Measurements from ENCODE around the gene TM2D1. TPM values are rescaled to one million over a fixed set of nuclear protein-coding genes. Genes with fewer than 3 reads are reported as not detected.

Gene TM2D1
- total and polyA plus RNA-seq, 9 of the 15 experiments (the other 6 are each of a cell fraction or from before 2014, with no cell fraction given): 24.5 to 65.2 (median 47.7) TPM

- TF ChIP-seq, protein P1, sequence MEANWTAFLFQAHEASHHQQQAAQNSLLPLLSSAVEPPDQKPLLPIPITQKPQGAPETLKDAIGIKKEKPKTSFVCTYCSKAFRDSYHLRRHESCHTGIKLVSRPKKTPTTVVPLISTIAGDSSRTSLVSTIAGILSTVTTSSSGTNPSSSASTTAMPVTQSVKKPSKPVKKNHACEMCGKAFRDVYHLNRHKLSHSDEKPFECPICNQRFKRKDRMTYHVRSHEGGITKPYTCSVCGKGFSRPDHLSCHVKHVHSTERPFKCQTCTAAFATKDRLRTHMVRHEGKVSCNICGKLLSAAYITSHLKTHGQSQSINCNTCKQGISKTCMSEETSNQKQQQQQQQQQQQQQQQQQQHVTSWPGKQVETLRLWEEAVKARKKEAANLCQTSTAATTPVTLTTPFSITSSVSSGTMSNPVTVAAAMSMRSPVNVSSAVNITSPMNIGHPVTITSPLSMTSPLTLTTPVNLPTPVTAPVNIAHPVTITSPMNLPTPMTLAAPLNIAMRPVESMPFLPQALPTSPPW (CRISPR knock-in tag; IDR thresholded peaks at IDR 0.05): peak; percentile 96
- TF ChIP-seq HDAC8 (tag; IDR thresholded peaks at IDR 0.05) (peak; percentile 71; the same call in 1 of the 2 replicates), ARID2 (IDR thresholded peaks at IDR 0.05) (no peak), MIER1 (IDR thresholded peaks at IDR 0.05; ENCODE audit: low read depth) (no peak), SMARCA4 (IDR thresholded peaks at IDR 0.05) (peak; percentile 64; the same call in 1 of the 2 replicates), CBFA2T3 (IDR thresholded peaks at IDR 0.05) (no peak), MTA1 (IDR thresholded peaks at IDR 0.05; ENCODE audit: borderline replicate concordance) (0 out of 2 replicates have a peak, but pooled peaks have one; percentile 12), U2AF2 (optimal IDR thresholded peaks at IDR 0.05; ENCODE audit: low read depth, low read length) (no peak), POU5F1 (IDR thresholded peaks at IDR 0.05; ENCODE audit: borderline replicate concordance, low read depth, low read length, partially characterized antibody) (no peak), GATAD2A (IDR thresholded peaks at IDR 0.05) (0 out of 2 replicates have a peak, but pooled peaks have one; percentile 26), ZNF445 (CRISPR knock-in tag; IDR thresholded peaks at IDR 0.05; ENCODE audit: low read depth) (0 out of 2 replicates have a peak, but pooled peaks have one; percentile 46), JUNB (CRISPR knock-in tag; conservative IDR thresholded peaks at IDR 0.05) (no peak), ZNF134 (CRISPR knock-in tag; conservative IDR thresholded peaks at IDR 0.05) (no peak), TCFL5 (CRISPR knock-in tag; conservative IDR thresholded peaks at IDR 0.05) (no peak), RBM15 (IDR thresholded peaks at IDR 0.05; ENCODE audit: insufficient read depth, low read length) (no peak), LEF1 (IDR thresholded peaks at IDR 0.05) (no peak; the same call in 1 of the 2 replicates), GTF2A2 (tag; IDR thresholded peaks at IDR 0.05) (no peak), FOXJ3 (CRISPR knock-in tag; IDR thresholded peaks at IDR 0.05) (no peak), ZBTB17 (CRISPR knock-in tag; IDR thresholded peaks at IDR 0.05) (no peak; the same call in 1 of the 2 replicates), FOSL1 (tag; conservative IDR thresholded peaks at IDR 0.05) (peak; percentile 72), NR2C1 (IDR thresholded peaks at IDR 0.05) (peak; percentile 33), NR2C1 (tag; IDR thresholded peaks at IDR 0.05) (peak; percentile 46), ZNF785 (CRISPR knock-in tag; IDR thresholded peaks at IDR 0.05) (no peak), CHD4 (IDR thresholded peaks at IDR 0.05; ENCODE audit: insufficient read depth, insufficient replicate concordance, low read depth, low read length, poor library complexity, severe bottlenecking) (no peak)
- TF ChIP-seq, protein P2, sequence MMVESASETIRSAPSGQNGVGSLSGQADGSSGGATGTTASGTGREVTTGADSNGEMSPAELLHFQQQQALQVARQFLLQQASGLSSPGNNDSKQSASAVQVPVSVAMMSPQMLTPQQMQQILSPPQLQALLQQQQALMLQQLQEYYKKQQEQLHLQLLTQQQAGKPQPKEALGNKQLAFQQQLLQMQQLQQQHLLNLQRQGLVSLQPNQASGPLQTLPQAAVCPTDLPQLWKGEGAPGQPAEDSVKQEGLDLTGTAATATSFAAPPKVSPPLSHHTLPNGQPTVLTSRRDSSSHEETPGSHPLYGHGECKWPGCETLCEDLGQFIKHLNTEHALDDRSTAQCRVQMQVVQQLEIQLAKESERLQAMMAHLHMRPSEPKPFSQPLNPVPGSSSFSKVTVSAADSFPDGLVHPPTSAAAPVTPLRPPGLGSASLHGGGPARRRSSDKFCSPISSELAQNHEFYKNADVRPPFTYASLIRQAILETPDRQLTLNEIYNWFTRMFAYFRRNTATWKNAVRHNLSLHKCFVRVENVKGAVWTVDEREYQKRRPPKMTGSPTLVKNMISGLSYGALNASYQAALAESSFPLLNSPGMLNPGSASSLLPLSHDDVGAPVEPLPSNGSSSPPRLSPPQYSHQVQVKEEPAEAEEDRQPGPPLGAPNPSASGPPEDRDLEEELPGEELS (CRISPR knock-in tag; IDR thresholded peaks at IDR 0.05; ENCODE audit: borderline replicate concordance): peak; percentile 92
- TF ChIP-seq, protein P3, sequence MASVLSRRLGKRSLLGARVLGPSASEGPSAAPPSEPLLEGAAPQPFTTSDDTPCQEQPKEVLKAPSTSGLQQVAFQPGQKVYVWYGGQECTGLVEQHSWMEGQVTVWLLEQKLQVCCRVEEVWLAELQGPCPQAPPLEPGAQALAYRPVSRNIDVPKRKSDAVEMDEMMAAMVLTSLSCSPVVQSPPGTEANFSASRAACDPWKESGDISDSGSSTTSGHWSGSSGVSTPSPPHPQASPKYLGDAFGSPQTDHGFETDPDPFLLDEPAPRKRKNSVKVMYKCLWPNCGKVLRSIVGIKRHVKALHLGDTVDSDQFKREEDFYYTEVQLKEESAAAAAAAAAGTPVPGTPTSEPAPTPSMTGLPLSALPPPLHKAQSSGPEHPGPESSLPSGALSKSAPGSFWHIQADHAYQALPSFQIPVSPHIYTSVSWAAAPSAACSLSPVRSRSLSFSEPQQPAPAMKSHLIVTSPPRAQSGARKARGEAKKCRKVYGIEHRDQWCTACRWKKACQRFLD (CRISPR knock-in tag; IDR thresholded peaks at IDR 0.05): no peak
Observed at GRCh38 chr1:61724813-61725694, at the start of gene TM2D1 (continued).

Measured in K562 (cell line).